Femur (tissue), 1 donor: Measurements from ENCODE around the gene TGOLN2.
"Not testable (repeated sequence)": the region's sequence is repeated elsewhere in the genome, so short reads cannot be mapped to it uniquely, and the experiment has no call there.

Source experiments
- DNase-seq: peaks from one replicate; pipeline ENCODE4 v3.0.0-alpha.2; 2017

TGOLN2 gene

GRCh38 chr2:85334928-85335327 lies 7.1 kb upstream of the TGOLN2 start:
- DNase-seq = no peak

GRCh38 chr2:85333877-85334276 lies 6.1 kb upstream of the TGOLN2 start:
- DNase-seq = not testable (repeated sequence)

GRCh38 chr2:85330839-85331636 lies 3.2 kb upstream of the TGOLN2 start:
- DNase-seq = no peak

GRCh38 chr2:85329701-85330100 lies 1.9 kb upstream of the TGOLN2 start:
- not testable (repeated sequence) for DNase-seq

GRCh38 chr2:85329181-85329651 lies 1.4 kb upstream of the TGOLN2 start:
- no peak for DNase-seq

GRCh38 chr2:85327160-85327821 lies 498 bp downstream of the TGOLN2 start:
- DNase-seq = peak; percentile 75

GRCh38 chr2:85326406-85327159 lies 1.2 kb downstream of the TGOLN2 start:
- DNase-seq = no peak

GRCh38 chr2:85325466-85325811 lies 2.4 kb downstream of the TGOLN2 start:
- no peak for DNase-seq

- no peak for DNase-seq
Observed at GRCh38 chr2:85324639-85325465, 2.9 kb downstream of the TGOLN2 start.

GRCh38 chr2:85323988-85324367 lies 3.8 kb downstream of the TGOLN2 start:
- DNase-seq = not testable (repeated sequence)

- DNase-seq = no peak
Observed at GRCh38 chr2:85323351-85323987, 4.3 kb downstream of the TGOLN2 start.

GRCh38 chr2:85319796-85320195 lies 8.0 kb downstream of the TGOLN2 start:
- no peak for DNase-seq

- peak; percentile 52 for DNase-seq
Observed at GRCh38 chr2:85318222-85319074, 9.3 kb downstream of the TGOLN2 start.

GRCh38 chr2:85315921-85316320 lies 11.9 kb downstream of the TGOLN2 start:
- not testable (repeated sequence) for DNase-seq

GRCh38 chr2:85314884-85315242 lies 12.9 kb downstream of the TGOLN2 start:
- no peak for DNase-seq

GRCh38 chr2:85312404-85312803 lies 15.4 kb downstream of the TGOLN2 start:
- no peak for DNase-seq

- DNase-seq = no peak
Observed at GRCh38 chr2:85310330-85310729, 17.5 kb downstream of the TGOLN2 start.

GRCh38 chr2:85309699-85310321 lies 18.0 kb downstream of the TGOLN2 start:
- DNase-seq = no peak

- DNase-seq = peak; percentile 82
Observed at GRCh38 chr2:85308896-85309555, 18.8 kb downstream of the TGOLN2 start.

GRCh38 chr2:85308201-85308600 lies 19.6 kb downstream of the TGOLN2 start:
- DNase-seq = no peak
